Hepatocyte (in vitro differentiated cells): Measurements from ENCODE around the gene DELE1. TPM values are rescaled to one million over a fixed set of nuclear protein-coding genes. Genes with fewer than 3 reads are reported as not detected.

Experiments used
- DNase-seq: peaks from one replicate; pipeline ENCODE4 v3.0.0-alpha.2; 2016; ENCODE audit warnings: low spot score
- H2AFZ ChIP-seq: fragments of 200-600 bp; sonication (generic); 2 replicates; pipeline ENCODE4 v1.6.0; 2016; ENCODE audit warnings: antibody characterized with exemption, mild to moderate bottlenecking
- H3K27ac ChIP-seq: fragments of 200-600 bp; sonication (generic); 2 replicates; pipeline ENCODE4 v1.5.1; 2016; ENCODE audit warnings: mild to moderate bottlenecking
- H3K27me3 ChIP-seq: fragments of 200-600 bp; sonication (generic); 2 replicates; pipeline ENCODE4 v1.6.1; 2016
- H3K36me3 ChIP-seq: fragments of 200-600 bp; sonication (generic); replicated peaks from 2 replicates; pipeline ENCODE4 v1.5.1; 2016; ENCODE audit warnings: low read depth; ENCODE audit not compliant: insufficient read depth
- H3K4me1 ChIP-seq: fragments of 200-600 bp; sonication (generic); 2 replicates; pipeline ENCODE4 v1.5.1; 2016; ENCODE audit warnings: mild to moderate bottlenecking, moderate library complexity; ENCODE audit not compliant: insufficient read depth
- H3K4me2 ChIP-seq: fragments of 200-600 bp; sonication (generic); 2 replicates; pipeline ENCODE4 v1.6.0; 2016
- H3K4me3 ChIP-seq: fragments of 200-600 bp; sonication (generic); 2 replicates; pipeline ENCODE4 v1.5.1; 2016; ENCODE audit warnings: mild to moderate bottlenecking
- H3K79me2 ChIP-seq: fragments of 200-600 bp; sonication (generic); 2 replicates; pipeline ENCODE4 v1.6.0; 2017; ENCODE audit warnings: mild to moderate bottlenecking
- H3K9me2 ChIP-seq: fragments of 200-600 bp; sonication (generic); replicated peaks from 2 replicates; pipeline ENCODE4 v1.6.0; 2017; ENCODE audit warnings: mild to moderate bottlenecking; ENCODE audit not compliant: insufficient read depth
- H3K9me3 ChIP-seq: fragments of 200-600 bp; sonication (generic); 2 replicates; pipeline ENCODE4 v1.5.1; 2016; ENCODE audit warnings: low read depth, mild to moderate bottlenecking
- H4K20me1 ChIP-seq: fragments of 200-600 bp; sonication (generic); 2 replicates; pipeline ENCODE4 v1.6.0; 2016; ENCODE audit warnings: mild to moderate bottlenecking; ENCODE audit not compliant: insufficient read depth, poor library complexity, severe bottlenecking
- CTCF ChIP-seq: fragments of 200-600 bp; sonication (generic); IDR thresholded peaks from 2 replicates; pipeline ENCODE4 v1.5.1; 2016; ENCODE audit warnings: antibody characterized with exemption, mild to moderate bottlenecking; ENCODE audit not compliant: poor library complexity
- EZH2 ChIP-seq: fragments of 200-600 bp; sonication (generic); IDR thresholded peaks from 2 replicates; pipeline ENCODE4 v1.6.1; 2016; ENCODE audit warnings: antibody characterized with exemption, mild to moderate bottlenecking, borderline replicate concordance
- EZH2phosphoT487 ChIP-seq: fragments of 200-600 bp; sonication (generic); IDR thresholded peaks from one replicate; pipeline ENCODE4 v1.6.1; 2018; ENCODE audit warnings: antibody characterized with exemption, mild to moderate bottlenecking, low read depth, moderate library complexity; ENCODE audit not compliant: unreplicated experiment, severe bottlenecking
- WGBS: methylation state at CpG from one replicate; pipeline ENCODE4 v1.1.6; 2016; ENCODE audit warnings: low lambda C conversion rate; ENCODE audit errors: missing lambda C conversion rate; 5-methylcytosine and 5-hydroxymethylcytosine counted together
- polyA plus RNA-seq: library from polyadenylated mRNA; unstranded; fragments of >200 nt; fragmentation: Nextera tagmentation; extraction: Ambion mirVana; gene quantifications from 2 replicates; pipeline ENCODE4 v1.2.1, GENCODE V29; 2016
- total RNA-seq: library from RNA; depleted of rRNA; stranded (reverse); fragments of >200 nt; gene quantifications from 2 replicates; pipeline ENCODE4 v1.2.3, GENCODE V29; 2014

The DELE1 gene
- total and polyA plus RNA-seq, 2 experiments from 2014 or later = 32.6 to 62.0 TPM

DNA sequence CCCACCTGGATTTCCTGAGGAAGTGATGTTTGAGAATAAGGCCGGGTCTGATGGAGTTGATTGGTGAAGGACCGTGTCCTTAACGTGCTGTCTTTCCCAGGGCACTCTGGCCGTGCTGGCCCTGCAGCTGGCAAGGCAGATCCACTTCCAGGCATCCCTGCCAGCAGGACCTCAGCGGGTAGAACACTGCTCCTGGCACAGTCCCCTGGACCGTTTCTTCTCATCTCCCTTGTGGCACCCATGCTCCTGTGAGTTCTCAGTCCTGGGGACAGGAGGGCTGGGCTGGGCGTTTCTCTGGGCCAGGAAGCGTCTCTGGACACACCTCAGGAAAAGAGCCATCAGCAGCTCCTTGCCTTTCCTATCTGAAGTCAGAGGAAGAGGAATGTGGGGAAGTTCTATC lies 4.4 kb downstream of the DELE1 start:
- no peaks in the 10 kb centered on the region for H3K9me2 ChIP-seq
- no peaks in the 10 kb centered on the region for H4K20me1 ChIP-seq
- H3K27ac ChIP-seq = no peak overlapping the region
- H3K4me2 ChIP-seq = no peak overlapping the region
- no peaks in the 10 kb centered on the region for H3K9me3 ChIP-seq
- no peak overlapping the region for H3K4me3 ChIP-seq
- DNase-seq = no peak
- peaks cover 16% of the 10 kb centered on the region for H3K79me2 ChIP-seq
- H2AFZ ChIP-seq = no peak overlapping the region
- 99% methylated on average over 8 of the region's 8 CpGs for WGBS
- peaks cover 8% of the 10 kb centered on the region for H3K4me1 ChIP-seq
- TF ChIP-seq EZH2 = no peak
- TF ChIP-seq CTCF = no peak
- TF ChIP-seq EZH2phosphoT487 = no peak
- H3K36me3 ChIP-seq = no peaks in the 10 kb centered on the region
- no peaks in the 10 kb centered on the region for H3K27me3 ChIP-seq

DNA sequence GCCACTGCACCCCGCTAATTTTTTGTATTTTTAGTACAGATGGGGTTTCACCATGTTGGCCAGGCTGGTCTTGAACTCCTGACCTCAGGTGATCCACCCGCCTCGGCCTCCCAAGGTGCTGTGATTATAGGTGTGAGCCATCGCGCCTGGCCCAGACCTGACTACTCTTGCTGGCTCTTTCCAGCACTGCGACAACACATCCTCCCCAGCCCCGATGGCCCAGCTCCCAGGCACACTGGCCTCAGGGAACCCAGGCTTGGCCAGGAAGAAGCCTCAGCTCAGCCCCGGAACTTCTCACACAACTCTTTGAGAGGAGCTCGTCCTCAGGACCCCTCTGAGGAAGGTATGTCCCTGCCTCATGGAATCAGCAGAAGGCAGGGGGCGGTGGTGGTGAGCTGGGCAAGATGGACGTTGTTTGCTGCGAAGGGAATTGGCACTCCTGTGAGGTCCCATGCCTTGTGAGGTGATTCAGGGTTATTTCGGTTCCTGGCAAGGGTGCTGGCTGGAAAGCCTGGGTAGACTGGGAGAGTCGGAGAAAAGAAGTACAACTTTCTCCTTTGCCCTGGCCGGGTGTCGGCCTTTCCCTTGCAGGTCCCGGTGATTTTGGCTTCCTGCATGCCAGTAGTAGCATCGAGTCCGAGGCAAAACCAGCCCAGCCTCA lies 5.9 kb downstream of the DELE1 start:
- H3K27me3 ChIP-seq = no peaks in the 10 kb centered on the region
- H3K9me3 ChIP-seq = no peaks in the 10 kb centered on the region
- no peaks in the 10 kb centered on the region for H3K9me2 ChIP-seq
- no peak overlapping the region for H3K27ac ChIP-seq
- peaks cover 14% of the 10 kb centered on the region for H3K79me2 ChIP-seq
- DNase-seq = no peak
- TF ChIP-seq EZH2 (no peak), EZH2phosphoT487 (no peak), CTCF (no peak)
- H4K20me1 ChIP-seq = no peaks in the 10 kb centered on the region
- H3K4me2 ChIP-seq = no peak overlapping the region
- no peak overlapping the region for H2AFZ ChIP-seq
- peaks cover 2% of the 10 kb centered on the region for H3K4me1 ChIP-seq
- WGBS = 96% methylated on average over 19 of the region's 19 CpGs
- H3K36me3 ChIP-seq = no peaks in the 10 kb centered on the region
- H3K4me3 ChIP-seq = no peak overlapping the region

DNA sequence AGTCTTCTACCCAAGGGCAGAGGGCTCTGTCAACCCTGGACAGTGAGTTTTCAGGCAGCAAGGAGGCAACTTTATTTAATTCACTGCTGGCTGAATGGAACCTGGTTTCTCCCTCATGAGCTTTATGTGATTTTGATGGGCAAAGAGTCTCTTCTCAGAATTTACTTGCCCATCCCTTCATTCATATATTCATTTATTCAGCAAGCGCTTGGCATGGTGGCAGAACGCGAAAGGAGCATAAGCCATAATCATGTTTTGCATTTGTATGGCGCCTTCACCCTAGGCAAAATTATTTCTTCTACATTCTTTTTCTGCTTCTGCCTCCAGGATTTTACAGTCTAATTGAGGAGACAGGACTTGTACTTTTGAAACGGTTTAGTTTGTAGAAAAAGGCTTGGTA lies 8.0 kb downstream of the DELE1 start:
- Histone ChIP-seq H3K4me3 (no peak overlapping the region), H4K20me1 (no peaks in the 10 kb centered on the region), H3K9me2 (no peaks in the 10 kb centered on the region), H3K9me3 (no peaks in the 10 kb centered on the region), H3K4me2 (no peak overlapping the region), H3K4me1 (no peaks in the 10 kb centered on the region), H3K36me3 (no peaks in the 10 kb centered on the region), H3K27ac (no peak overlapping the region), H2AFZ (no peak overlapping the region), H3K79me2 (no peaks in the 10 kb centered on the region), H3K27me3 (no peaks in the 10 kb centered on the region)
- WGBS = 99% methylated on average over 5 of the region's 5 CpGs
- no peak for DNase-seq
- TF ChIP-seq EZH2 (no peak), EZH2phosphoT487 (no peak), CTCF (no peak)
